ENCODE measurements around the gene ACTR3.

Gene ACTR3

GRCh38 chr2:113966832-113967231 is 76.9 kb downstream of the ACTR3 start:
- DNase-seq, result no peak

DNA sequence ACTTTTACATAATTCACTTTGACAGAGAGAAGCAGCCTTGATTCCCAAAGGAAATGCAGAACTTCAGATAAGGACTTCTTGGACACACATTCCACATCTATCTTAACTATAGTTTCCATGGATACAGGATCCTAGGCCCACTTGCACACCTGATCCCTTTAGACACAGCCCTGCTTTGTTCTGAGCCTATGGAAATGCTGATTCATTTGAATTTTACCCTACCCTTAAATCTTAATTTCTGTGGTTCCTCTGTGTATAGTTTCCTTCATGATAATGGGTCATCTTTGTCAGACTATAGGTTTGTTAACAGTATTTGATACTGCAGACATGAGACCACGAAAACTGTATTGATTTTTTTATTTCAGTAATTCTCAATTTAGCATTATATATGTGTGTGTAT is 77.4 kb downstream of the ACTR3 start:
- DNase-seq, result no peak

DNA sequence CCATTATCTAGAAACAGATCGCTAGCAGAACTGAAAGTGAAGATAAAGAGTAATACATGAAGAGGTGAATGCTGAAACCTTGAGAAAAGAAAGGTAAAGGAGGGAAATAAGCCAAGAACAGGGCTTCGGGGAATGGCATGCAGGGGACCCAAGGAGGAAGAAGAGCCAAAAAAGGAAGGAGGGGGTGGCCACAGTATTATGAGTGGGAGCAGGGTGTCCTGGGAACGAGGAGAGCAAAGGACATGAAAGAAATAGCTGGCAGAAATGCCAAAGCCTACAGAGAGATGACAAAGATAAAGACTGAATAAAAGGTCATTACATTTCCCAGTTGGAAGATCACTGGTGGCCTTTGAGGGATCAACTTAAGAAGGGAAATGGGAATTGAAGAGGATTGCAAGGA is 82.9 kb downstream of the ACTR3 start:
- no peak for DNase-seq

- DNase-seq, result no peak
Measured at GRCh38 chr2:113973810-113974209, 83.9 kb downstream of the ACTR3 start.

DNA sequence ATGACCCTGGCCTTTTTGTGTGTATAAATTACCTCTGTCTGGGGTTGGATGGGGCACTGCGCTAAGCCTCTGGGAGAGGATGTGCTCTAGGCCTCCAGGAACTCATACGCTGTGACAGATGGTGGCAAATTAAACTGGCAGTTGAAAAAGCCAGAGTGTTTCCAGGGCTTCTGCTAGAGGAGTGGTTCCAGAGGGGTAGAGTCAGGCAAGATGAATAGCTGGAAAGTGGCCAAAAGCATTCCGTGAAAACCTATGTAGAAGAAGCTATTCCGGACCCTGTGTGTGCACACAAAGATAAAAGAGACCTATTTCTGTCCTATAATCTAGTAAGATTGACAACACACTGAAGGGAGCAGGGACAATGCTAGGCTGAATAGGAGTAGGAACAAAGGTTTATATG is 84.8 kb downstream of the ACTR3 start:
- no peak for DNase-seq

- no peak for DNase-seq
Measured at GRCh38 chr2:113976277-113976928, 86.5 kb downstream of the ACTR3 start.

GRCh38 chr2:113977060-113977659 is 87.3 kb downstream of the ACTR3 start:
- no peak for DNase-seq

- peak; percentile 4 for DNase-seq
Measured at GRCh38 chr2:113977660-113978523, 88.0 kb downstream of the ACTR3 start.

DNA sequence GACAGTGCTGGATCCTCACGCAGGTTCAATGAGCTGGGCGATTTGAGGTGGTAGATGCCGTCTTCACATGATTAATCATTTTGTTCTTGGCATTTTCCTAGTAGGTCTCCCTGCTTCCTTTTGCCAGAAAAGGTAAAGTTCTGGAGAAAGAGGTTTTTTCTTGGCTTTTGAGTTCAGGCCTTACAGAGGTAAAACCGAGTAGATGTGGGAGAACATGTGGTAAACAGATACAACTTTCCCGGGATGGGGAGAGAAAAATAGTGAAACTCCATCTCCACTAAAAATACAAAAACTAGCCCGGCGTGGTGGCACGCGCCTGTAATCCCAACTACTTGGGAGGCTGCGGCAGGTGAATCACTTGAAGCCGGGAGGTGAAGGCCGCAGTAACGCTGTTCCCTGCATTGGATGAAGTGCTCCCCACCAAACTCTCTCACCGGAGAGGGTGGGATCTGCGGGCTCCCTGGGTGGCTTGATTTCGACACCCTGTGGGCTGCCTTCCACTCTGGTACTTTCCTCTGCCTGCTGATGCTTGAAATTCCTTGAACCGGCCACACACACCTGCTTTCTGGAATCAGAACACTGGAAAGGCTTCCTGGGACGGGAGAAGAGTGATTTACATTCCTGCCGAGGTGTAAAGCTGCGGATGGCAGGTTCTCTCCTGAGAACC is 88.8 kb downstream of the ACTR3 start:
- DNase-seq, result no peak

DNA sequence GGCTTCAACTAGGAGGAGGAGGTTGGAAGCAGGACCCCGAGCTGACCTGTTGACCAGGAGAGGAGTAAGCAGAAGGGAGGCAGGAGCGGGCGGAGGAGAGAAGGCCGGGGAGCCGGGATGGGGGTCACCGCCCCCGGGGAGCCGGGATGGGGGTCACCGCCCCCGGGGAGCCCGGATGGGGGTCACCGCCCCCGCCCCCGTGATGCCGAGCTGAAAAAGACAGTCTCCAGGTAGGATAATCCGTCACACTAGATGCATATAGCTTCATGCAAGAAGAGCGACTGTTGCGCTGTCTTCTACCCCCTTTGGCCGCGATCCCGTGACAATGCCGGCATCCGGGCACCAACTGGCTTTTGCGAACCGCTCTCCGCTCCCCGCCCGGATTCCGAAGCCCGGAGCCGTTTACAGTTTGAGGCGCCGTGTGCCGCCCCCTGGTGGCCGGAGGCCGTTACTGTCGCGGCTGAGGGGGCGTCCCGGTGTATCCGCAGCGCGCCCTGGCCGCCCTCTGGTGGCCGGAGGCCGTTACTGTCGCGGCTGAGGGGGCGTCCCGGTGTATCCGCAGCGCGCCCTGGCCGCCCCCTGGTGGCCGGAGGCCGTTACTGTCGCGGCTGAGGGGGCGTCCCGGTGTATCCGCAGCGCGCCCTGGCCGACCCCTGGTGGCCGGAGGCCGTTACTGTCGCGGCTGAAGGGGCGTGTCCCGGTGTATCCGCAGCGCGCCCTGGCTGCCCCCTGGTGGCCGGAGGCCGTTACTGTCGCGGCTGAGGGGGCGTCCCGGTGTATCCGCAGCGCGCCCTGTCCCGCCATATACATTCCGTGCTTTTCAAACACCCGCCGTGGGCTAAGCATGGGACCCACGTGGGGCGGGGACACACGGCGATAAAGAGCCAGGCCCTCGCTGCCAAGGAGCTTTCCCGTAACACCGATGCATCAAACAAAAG is 89.6 kb downstream of the ACTR3 start:
- no peak for DNase-seq

GRCh38 chr2:113980946-113981345 is 91.1 kb downstream of the ACTR3 start:
- DNase-seq, result no peak

DNA sequence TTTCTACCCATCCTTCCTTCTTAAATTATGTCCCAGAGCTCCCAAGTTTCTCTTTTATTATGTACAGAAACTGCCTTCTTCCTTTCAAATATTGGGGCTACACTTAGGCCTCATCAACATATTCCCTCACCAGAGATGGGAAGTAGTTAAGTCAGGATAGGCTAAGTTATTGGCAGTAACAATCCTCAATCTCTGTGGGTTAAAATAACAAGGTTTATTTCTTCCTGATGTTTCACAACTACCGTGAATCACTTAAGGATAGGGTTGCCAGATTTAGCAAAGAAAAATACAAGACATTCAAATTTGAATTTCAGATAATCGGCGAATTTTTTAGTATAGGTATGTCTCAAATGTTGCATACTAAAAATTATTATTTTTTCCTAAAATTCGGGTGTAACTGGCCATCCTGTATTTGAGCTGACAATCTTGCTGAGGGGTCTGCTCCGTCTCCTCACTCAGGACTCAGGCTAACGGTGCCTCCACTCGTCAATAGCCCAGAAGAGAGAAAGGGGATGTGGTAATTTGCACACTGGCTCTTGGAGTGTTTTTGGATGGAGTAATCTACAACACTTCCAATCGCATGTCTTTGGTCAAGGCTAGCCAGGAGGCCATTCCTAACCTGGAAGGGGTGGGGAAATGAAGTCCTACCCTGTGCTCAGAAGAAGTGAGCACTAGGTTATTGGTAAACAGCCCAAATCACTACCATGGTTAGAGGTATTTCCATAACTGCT is 91.7 kb downstream of the ACTR3 start:
- DNase-seq, result no peak

DNA sequence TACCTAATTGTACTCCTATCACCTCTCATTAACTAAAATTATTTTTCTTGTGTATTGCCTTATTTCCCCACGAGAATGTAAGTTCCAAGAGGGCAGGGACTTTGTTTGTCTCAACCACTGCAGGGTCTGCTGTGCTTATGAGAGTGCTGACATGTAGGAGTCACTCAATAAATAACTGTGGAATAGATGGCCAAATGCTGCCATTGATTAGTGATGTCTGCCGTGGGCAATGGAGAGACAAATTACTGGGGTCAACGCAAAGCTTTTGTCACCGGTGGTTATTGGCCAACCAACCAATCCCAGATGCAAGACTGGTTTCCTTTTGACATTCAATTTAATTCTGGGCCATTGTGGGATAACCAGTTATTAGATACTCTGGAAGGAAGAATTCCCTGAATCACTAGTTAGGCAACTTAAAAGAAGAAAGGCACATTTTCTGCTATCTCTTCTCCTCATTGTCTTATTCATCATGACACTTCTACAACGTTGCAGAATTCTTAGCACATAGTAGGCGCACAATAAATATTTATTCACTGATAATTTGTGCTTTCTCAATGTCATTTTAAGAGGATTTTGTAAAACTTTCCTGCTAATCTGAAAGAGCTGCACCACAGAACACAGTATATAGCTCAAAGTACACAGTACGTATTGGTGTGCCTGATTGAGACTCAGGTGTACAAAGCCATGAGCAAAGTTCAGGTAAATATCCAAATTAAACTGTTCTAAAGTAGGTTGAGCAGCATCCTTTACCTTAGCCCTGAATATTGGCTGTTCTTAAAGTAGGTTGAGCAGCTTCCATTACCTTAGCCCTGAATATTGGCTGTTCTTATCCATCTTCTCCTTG is 95.9 kb downstream of the ACTR3 start:
- no peak for DNase-seq

- no peak for DNase-seq
Measured at GRCh38 chr2:113986762-113987290, 96.9 kb downstream of the ACTR3 start.

GRCh38 chr2:113992090-113992489 is 102.2 kb downstream of the ACTR3 start:
- no peak for DNase-seq

- no peak for DNase-seq
Measured at GRCh38 chr2:113996671-113997594, 107.0 kb downstream of the ACTR3 start.

- DNase-seq, result no peak
Measured at GRCh38 chr2:114001152-114001551, 111.3 kb downstream of the ACTR3 start.

DNA sequence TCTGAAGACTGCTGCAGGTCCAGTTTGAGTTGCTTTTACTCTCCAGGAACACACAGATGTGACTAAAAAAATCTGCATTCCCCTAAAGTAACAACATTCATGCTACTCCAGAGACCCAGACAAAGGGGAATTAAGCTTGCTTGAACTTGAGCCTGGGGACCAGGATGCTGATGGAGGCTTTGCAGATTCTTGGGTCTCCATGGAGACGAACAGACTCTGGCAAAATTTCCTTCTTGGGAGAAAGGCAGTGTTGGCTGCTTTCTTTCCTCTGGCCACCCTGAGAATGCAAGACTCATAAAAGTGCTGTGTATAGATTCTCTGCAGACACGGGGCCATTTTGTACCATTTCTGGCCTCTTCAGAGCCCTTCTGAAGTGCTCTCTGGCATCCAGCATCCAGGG is 112.0 kb downstream of the ACTR3 start:
- no peak for DNase-seq

- no peak for DNase-seq
Measured at GRCh38 chr2:114005110-114005783, 115.4 kb downstream of the ACTR3 start.

All from NCI-H2107 (cell line).